ENCODE data around the gene PAX1. TPM values are rescaled to one million over a fixed set of nuclear protein-coding genes. Genes with fewer than 3 reads are reported as not detected.

Gene PAX1
- total and polyA plus RNA-seq, 4 experiments from 2014 or later = not detected

- Histone ChIP-seq H3K36me3 (ENCODE audit: insufficient read depth, low read length) (no peaks in the 10 kb centered on the region), H3K27me3 (ENCODE audit: insufficient read depth, low read length) (peaks cover 17% of the 10 kb centered on the region), H3K9me3 (ENCODE audit: control insufficient read depth in 1 of 2, low read length in 2 of 2) (no peaks in the 10 kb centered on the region), H3K27ac (ENCODE audit: low read depth, low read length) (no peak overlapping the region), H3K4me3 (ENCODE audit: low read length in 2 of 2) (no peak overlapping the region), H3K4me1 (ENCODE audit: insufficient read depth, low read length) (no peaks in the 10 kb centered on the region)
- Mint-ChIP-seq H3K4me1 (peaks cover 0 to 5% (median 3%) of the 10 kb centered on the region in 4 donors), H3K36me3 (no peaks in the 10 kb centered on the region), H3K4me3 (no peak overlapping the region), H3K27me3 (peaks cover 40 to 42% of the 10 kb centered on the region in 2 donors), H3K9me3 (peaks cover 0 to 2% (median 0%) of the 10 kb centered on the region in 8 donors), H3K27ac (no peak overlapping the region)
- no peak for DNase-seq
- intact Hi-C loops (cut with micrococcal nuclease) = loop anchor here (10.0 kb wide), 1 partner anchor 1894 kb away; the partner anchor contains the start of gene CST9
- CTCF ChIA-PET (ENCODE audit: partially characterized antibody) = interaction anchor here (1.2 kb wide), 1 partner anchor 9 kb away, joined by 9 read pairs; no protein-coding TSS in a partner anchor
- POLR2A ChIA-PET (ENCODE audit: partially characterized antibody) = no interaction called here
Measured at GRCh38 chr20:21710341-21710740, 4.9 kb downstream of the PAX1 start.

- DNase-seq = no peak
- POLR2A ChIA-PET (ENCODE audit: partially characterized antibody) = no interaction called here
- intact Hi-C loops (cut with micrococcal nuclease) = loop anchor here (10.0 kb wide), 1 partner anchor 1894 kb away; the partner anchor contains the start of gene CST9
- Mint-ChIP-seq H3K27ac (no peak overlapping the region), H3K4me3 (no peak overlapping the region), H3K36me3 (no peaks in the 10 kb centered on the region), H3K9me3 (peaks cover 0 to 2% (median 0%) of the 10 kb centered on the region in 8 donors), H3K4me1 (peaks cover 0 to 5% (median 3%) of the 10 kb centered on the region in 4 donors), H3K27me3 (peaks cover 46 to 48% of the 10 kb centered on the region in 2 donors)
- peaks cover 18% of the 10 kb centered on the region for H3K27me3 ChIP-seq (ENCODE audit: insufficient read depth, low read length)
- CTCF ChIA-PET (ENCODE audit: partially characterized antibody) = interaction anchor here (1.2 kb wide), 1 partner anchor 9 kb away, joined by 9 read pairs; no protein-coding TSS in a partner anchor
- H3K36me3 ChIP-seq (ENCODE audit: insufficient read depth, low read length) = no peaks in the 10 kb centered on the region
- H3K4me1 ChIP-seq (ENCODE audit: insufficient read depth, low read length) = no peaks in the 10 kb centered on the region
- no peaks in the 10 kb centered on the region for H3K9me3 ChIP-seq (ENCODE audit: control insufficient read depth in 1 of 2, low read length in 2 of 2)
- no peak overlapping the region for H3K4me3 ChIP-seq (ENCODE audit: low read length in 2 of 2)
- no peak overlapping the region for H3K27ac ChIP-seq (ENCODE audit: low read depth, low read length)
Measured at GRCh38 chr20:21710863-21711431, 5.5 kb downstream of the PAX1 start.

- intact Hi-C loops (cut with micrococcal nuclease) = loop anchor here (10.0 kb wide), 1 partner anchor 1892 kb away; the partner anchor contains the start of gene CST9
- POLR2A ChIA-PET (ENCODE audit: partially characterized antibody) = no interaction called here
- Mint-ChIP-seq H3K27ac (no peak overlapping the region), H3K4me3 (no peak overlapping the region), H3K27me3 (peaks cover 52 to 53% of the 10 kb centered on the region in 2 donors), H3K36me3 (no peaks in the 10 kb centered on the region), H3K9me3 (peaks cover 0 to 2% (median 0%) of the 10 kb centered on the region in 8 donors), H3K4me1 (peaks cover 0 to 5% (median 2%) of the 10 kb centered on the region in 4 donors)
- Histone ChIP-seq H3K9me3 (ENCODE audit: control insufficient read depth in 1 of 2, low read length in 2 of 2) (no peaks in the 10 kb centered on the region), H3K36me3 (ENCODE audit: insufficient read depth, low read length) (no peaks in the 10 kb centered on the region), H3K4me1 (ENCODE audit: insufficient read depth, low read length) (no peaks in the 10 kb centered on the region), H3K27me3 (ENCODE audit: insufficient read depth, low read length) (peaks cover 18% of the 10 kb centered on the region), H3K27ac (ENCODE audit: low read depth, low read length) (no peak overlapping the region), H3K4me3 (ENCODE audit: low read length in 2 of 2) (no peak overlapping the region)
- no peak for DNase-seq
- CTCF ChIA-PET (ENCODE audit: partially characterized antibody) = no interaction called here
Measured at GRCh38 chr20:21712443-21713059, 7.1 kb downstream of the PAX1 start.

GRCh38 chr20:21713470-21713869 is 8.0 kb downstream of the PAX1 start:
- Mint-ChIP-seq H3K27me3 (peaks cover 55 to 56% of the 10 kb centered on the region in 2 donors), H3K36me3 (no peaks in the 10 kb centered on the region), H3K4me1 (peaks cover 0 to 3% (median 1%) of the 10 kb centered on the region in 4 donors), H3K9me3 (peaks cover 0 to 1% (median 0%) of the 10 kb centered on the region in 8 donors), H3K27ac (no peak overlapping the region), H3K4me3 (no peak overlapping the region)
- no peaks in the 10 kb centered on the region for H3K9me3 ChIP-seq (ENCODE audit: control insufficient read depth in 1 of 2, low read length in 2 of 2)
- ChIA-PET CTCF (ENCODE audit: partially characterized antibody) (no interaction called here), POLR2A (ENCODE audit: partially characterized antibody) (no interaction called here)
- no peak overlapping the region for H3K27ac ChIP-seq (ENCODE audit: low read depth, low read length)
- H3K27me3 ChIP-seq (ENCODE audit: insufficient read depth, low read length) = peaks cover 13% of the 10 kb centered on the region
- intact Hi-C loops (cut with micrococcal nuclease) = loop anchor here (10.0 kb wide), 1 partner anchor 1891 kb away; the partner anchor contains the start of gene CST9
- H3K36me3 ChIP-seq (ENCODE audit: insufficient read depth, low read length) = no peaks in the 10 kb centered on the region
- DNase-seq = no peak
- no peaks in the 10 kb centered on the region for H3K4me1 ChIP-seq (ENCODE audit: insufficient read depth, low read length)
- no peak overlapping the region for H3K4me3 ChIP-seq (ENCODE audit: low read length in 2 of 2)

GRCh38 chr20:21713901-21714296 is 8.4 kb downstream of the PAX1 start:
- Histone ChIP-seq H3K27ac (ENCODE audit: low read depth, low read length) (no peak overlapping the region), H3K4me3 (ENCODE audit: low read length in 2 of 2) (no peak overlapping the region), H3K4me1 (ENCODE audit: insufficient read depth, low read length) (no peaks in the 10 kb centered on the region), H3K27me3 (ENCODE audit: insufficient read depth, low read length) (peaks cover 11% of the 10 kb centered on the region), H3K9me3 (ENCODE audit: control insufficient read depth in 1 of 2, low read length in 2 of 2) (no peaks in the 10 kb centered on the region), H3K36me3 (ENCODE audit: insufficient read depth, low read length) (no peaks in the 10 kb centered on the region)
- Mint-ChIP-seq H3K4me3 (no peak overlapping the region), H3K27me3 (peaks cover 51% of the 10 kb centered on the region in 2 donors), H3K36me3 (no peaks in the 10 kb centered on the region), H3K9me3 (no peaks in the 10 kb centered on the region), H3K4me1 (peaks cover 0 to 3% (median 0%) of the 10 kb centered on the region in 4 donors), H3K27ac (no peak overlapping the region)
- DNase-seq = no peak
- intact Hi-C loops (cut with micrococcal nuclease) = loop anchor here (10.0 kb wide), 1 partner anchor 1891 kb away; the partner anchor contains the start of gene CST9
- ChIA-PET POLR2A (ENCODE audit: partially characterized antibody) (no interaction called here), CTCF (ENCODE audit: partially characterized antibody) (no interaction called here)

GRCh38 chr20:21714297-21715192 is 9.1 kb downstream of the PAX1 start:
- CTCF ChIA-PET (ENCODE audit: partially characterized antibody) = no interaction called here
- Mint-ChIP-seq H3K27ac (peak overlapping the region in 1 of 7 donors; percentile 29), H3K4me1 (peaks cover 0 to 3% (median 0%) of the 10 kb centered on the region in 4 donors), H3K9me3 (no peaks in the 10 kb centered on the region), H3K36me3 (no peaks in the 10 kb centered on the region), H3K4me3 (peak overlapping the region in 2 of 8 donors; percentile 4 to 36), H3K27me3 (peaks cover 47% of the 10 kb centered on the region in 2 donors)
- Histone ChIP-seq H3K27me3 (ENCODE audit: insufficient read depth, low read length) (peaks cover 11% of the 10 kb centered on the region), H3K27ac (ENCODE audit: low read depth, low read length) (no peak overlapping the region), H3K9me3 (ENCODE audit: control insufficient read depth in 1 of 2, low read length in 2 of 2) (no peaks in the 10 kb centered on the region), H3K4me3 (ENCODE audit: low read length in 2 of 2) (no peak overlapping the region), H3K36me3 (ENCODE audit: insufficient read depth, low read length) (no peaks in the 10 kb centered on the region), H3K4me1 (ENCODE audit: insufficient read depth, low read length) (no peaks in the 10 kb centered on the region)
- DNase-seq = no peak
- POLR2A ChIA-PET (ENCODE audit: partially characterized antibody) = no interaction called here
- intact Hi-C loops (cut with micrococcal nuclease) = loop anchor here (10.0 kb wide), 1 partner anchor 1890 kb away; the partner anchor contains the start of gene CST9

All from CD4-positive, alpha-beta memory T cell (primary cell).